Stimulated activated CD8-positive, alpha-beta memory T cell treated with anti-CD3 and anti-CD28 coated beads, Interleukin-2, amount 100 ng/mL, for 48 hours (primary cell): Measurements from ENCODE around the gene BBS4.
"Not testable (repeated sequence)": the region's sequence is repeated elsewhere in the genome, so short reads cannot be mapped to it uniquely, and the experiment has no call there.

Experiments used
- DNase-seq, 2 donors: peaks; one replicate each; pipeline ENCODE4 v3.0.0-alpha.2; 2020; ENCODE audit warnings: low read depth in 2 of 2

Gene BBS4

DNA sequence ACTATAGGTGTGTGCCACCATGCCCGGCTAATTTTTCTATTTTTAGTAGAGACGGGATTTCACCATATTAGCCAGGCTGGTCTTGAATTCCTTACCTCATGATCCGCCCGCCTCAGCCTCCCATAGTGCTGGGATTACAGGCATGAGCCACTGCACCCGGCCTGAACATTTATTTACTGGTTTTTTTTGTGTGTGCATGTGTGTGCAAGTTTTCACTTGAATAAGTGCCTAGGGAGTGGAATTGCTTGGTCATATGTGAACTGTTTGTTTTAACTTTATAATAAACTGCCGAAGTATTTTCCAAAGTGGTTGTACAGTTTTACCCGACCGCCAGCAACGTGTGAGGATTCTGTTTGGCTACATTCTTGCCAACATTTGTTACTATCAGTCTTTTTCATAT is 14.1 kb downstream of the BBS4 start:
- no peak for DNase-seq

DNA sequence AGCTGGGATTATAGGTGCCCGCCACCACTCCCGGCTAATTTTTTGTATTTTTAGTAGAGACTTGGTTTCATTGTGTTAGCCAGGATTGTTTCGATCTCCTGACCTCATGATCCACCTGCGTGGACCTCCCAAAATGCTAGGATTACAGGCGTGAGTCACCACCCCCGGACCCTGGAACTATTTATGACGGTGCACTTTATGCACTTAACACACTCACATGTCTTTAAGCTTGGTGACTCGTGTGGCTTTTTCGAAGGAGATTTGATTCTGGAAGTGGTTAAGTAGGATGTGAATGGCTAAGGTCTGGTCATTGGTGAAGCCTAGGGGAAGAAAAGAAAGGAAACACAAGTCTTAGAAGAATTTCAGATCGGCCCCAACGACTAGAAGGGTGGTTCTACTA is 20.3 kb downstream of the BBS4 start:
- no peak for DNase-seq

GRCh38 chr15:72708551-72709303 is 22.7 kb downstream of the BBS4 start:
- not testable (repeated sequence) for DNase-seq

DNA sequence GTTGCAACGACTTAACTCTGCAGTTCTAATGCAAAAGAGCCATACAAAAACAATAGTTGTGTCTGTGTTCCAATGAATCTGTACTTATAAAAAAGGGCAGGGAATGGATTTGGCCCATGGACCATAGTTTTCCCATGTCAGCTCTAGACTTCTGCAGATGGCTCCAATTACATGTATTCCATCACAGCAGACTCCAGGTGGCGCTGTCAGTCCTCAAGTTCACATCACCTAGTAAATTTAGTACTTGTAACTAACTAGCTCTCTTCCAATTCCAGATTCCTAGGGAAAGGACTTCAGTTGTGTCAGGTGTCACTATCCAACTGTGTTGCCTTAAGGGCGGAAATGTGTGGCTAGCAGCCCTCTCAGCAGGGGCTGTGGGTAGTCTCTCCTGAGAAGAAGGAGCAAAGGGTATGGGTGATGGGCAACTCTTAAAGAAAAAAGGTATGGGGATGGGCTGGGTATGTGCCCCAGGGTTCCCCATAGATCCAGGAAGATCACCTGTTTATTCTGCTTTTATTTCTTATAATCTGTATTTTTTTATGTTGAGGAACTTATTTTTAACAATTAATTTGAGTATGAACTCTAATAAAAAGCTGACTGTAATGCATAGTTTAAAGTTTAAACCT is 36.2 kb downstream of the BBS4 start:
- DNase-seq: peak; percentile 40 to 42

GRCh38 chr15:72724028-72724427 is 38.0 kb downstream of the BBS4 start:
- no peak for DNase-seq

GRCh38 chr15:72725446-72725845 is 39.4 kb downstream of the BBS4 start:
- DNase-seq: no peak

- not testable (repeated sequence) for DNase-seq
These were observed 39.8 kb downstream of the BBS4 start for GRCh38 chr15:72725851-72726250.

DNA sequence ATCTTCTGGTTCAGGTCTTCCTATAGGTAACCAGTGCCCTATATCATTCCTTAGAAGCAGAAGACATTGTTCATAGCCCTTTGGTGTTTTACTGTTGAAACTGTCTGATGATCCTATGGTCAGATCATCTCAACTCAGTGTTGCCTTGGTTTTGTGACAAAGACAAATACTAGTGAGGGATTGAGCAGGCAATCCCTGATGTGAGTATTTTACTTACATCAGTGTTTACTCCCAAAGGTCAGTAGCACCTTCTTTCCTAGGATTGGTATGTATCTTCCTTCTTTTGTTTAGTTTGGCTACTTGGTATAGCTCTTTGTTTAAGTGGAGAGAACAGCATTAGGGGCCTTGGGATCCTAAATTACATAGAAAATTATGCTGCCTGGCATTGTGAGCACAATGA is 41.1 kb downstream of the BBS4 start:
- no peak for DNase-seq

DNA sequence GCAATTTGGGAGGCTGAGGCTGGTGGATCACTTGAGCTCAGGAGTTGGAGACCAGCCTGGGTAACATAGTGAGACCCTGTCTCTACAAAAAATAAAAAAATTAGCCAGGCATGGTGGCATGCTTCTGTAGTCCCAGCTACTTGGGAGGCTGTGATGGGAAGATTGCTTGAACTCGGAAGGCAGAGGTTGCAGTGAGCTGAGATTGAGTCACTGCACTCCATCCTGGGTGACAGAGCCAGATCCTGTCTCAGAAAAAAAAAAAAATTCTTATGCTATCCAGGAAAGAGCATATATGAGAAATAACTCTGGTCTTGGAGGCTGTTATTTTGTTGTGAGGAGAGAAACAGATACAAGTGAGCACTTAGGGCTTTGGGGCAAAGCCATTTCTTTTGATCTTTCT is 42.2 kb downstream of the BBS4 start:
- DNase-seq: not testable (repeated sequence)

- DNase-seq: no peak
These were observed 42.8 kb downstream of the BBS4 start for GRCh38 chr15:72728821-72729220.

- DNase-seq: no peak
These were observed 46.1 kb downstream of the BBS4 start for GRCh38 chr15:72732086-72732485.

GRCh38 chr15:72732516-72732915 is 46.5 kb downstream of the BBS4 start:
- DNase-seq: no peak

GRCh38 chr15:72733941-72734738 is 48.1 kb downstream of the BBS4 start:
- DNase-seq: no peak

DNA sequence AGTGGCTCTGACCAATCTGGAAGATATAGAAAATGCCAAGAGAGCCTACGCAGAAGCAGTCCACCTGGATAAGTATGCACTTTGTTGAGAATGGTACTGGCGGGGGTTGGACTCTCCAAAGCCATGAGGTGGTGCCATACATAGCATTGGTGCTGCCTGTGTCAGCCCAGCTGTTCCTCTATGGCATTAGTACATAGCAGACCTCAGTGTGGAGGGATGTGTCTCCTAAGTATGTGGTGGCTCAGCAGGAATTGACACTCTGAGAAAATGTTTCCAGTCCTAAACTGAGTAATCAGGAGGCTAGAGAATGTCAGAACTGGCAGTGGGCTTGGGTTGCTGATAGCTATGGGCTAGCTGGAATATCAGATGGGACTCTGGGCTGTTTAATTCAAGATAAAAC is 49.1 kb downstream of the BBS4 start:
- DNase-seq: no peak

- DNase-seq: no peak
These were observed 51.1 kb downstream of the BBS4 start for GRCh38 chr15:72737061-72737460.

DNA sequence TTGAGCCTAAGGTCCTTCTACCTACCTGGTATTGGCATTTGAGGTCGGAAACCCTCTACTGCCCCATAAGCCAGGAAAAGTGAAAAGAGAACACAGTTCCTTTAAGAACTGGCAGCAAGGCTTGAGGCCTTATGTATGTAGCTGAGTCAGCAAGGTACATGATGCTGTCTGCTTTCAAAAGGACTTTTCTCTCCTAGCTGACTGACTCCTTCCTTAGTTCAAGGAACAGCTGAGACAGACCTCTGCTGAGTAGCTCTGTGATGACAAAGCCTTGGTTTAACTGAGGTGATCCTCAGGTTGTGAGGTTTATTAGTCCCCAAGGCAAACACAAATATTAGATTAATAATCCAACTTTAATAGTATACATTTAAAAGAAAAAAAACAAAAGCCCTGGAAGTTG is 51.7 kb downstream of the BBS4 start:
- DNase-seq: no peak

GRCh38 chr15:72740219-72740618 is 54.2 kb downstream of the BBS4 start:
- DNase-seq: no peak

DNA sequence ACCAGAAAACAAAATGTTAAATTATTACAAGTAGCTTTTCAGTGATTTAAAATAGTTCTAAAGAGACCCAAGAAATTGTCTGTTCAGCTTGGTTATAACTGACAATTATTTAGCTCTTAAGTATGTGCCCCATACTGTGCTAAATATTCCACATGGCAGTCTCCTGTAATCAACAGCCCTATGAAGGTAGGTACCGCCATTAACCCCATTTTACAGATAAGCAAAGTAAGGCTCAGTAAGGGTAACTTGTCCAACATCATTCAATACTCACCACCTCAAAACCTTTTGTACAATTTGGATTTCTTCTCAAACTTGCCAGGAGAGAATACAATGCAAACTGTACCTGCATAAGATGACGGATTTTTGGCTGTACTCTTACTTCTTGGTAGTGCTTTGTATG is 63.7 kb downstream of the BBS4 start:
- no peak for DNase-seq

GRCh38 chr15:72751751-72752455 is 65.9 kb downstream of the BBS4 start:
- DNase-seq: no peak

DNA sequence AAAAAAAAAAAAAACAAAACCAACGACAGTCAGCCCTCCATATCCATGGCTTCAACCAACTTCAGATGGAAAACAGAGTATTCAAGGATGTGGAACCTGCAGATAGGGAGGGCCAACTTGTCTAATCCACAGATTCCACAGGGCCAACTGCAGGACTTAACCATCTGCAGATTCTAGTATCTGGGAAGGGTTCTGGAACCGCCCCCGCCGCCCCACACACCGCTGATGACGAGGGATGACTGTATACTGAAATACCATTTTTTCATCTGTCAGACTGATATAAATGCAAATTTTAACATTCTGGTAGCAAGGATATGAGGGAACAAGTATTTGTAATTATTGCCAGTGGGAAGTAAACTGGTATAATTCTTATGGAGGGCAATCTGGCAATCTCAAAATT is 68.1 kb downstream of the BBS4 start:
- no peak for DNase-seq

DNA sequence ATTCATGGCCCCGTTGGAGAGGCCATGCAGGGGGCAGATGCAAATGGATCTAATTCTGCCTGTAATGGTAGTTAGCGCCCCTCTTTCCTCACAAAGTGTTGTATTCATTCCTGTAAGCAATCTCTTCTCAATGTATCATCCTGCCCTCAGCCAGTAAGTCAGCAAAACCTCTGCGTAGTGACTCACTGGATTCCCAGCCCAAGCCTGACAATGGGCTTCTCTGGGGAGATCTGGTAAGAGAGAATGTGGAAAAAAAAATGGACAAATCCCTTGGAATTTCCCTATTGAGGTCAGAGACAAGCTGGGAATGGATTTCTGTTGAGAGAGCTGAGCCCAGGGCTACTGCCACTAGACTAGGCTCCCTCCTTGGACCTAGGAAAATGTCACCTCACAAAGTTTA is 72.2 kb downstream of the BBS4 start:
- no peak for DNase-seq

GRCh38 chr15:72760590-72761260 is 74.7 kb downstream of the BBS4 start:
- DNase-seq: no peak
